GM12874 (cell line): ENCODE data around the gene KDM2A.
A peak's percentile ranks its signal among the peaks of the same experiment; 100 is the strongest.

ENCODE experiments used
- TF ChIP-seq, protein P1 (sequence below): IDR thresholded peaks from 2 replicates; pipeline ENCODE4 v1.5.1; 2011; ENCODE audit warnings: low read depth, mild to moderate bottlenecking, control low read depth, low read length, moderate library complexity; ENCODE audit not compliant: insufficient read depth

Gene KDM2A

DNA sequence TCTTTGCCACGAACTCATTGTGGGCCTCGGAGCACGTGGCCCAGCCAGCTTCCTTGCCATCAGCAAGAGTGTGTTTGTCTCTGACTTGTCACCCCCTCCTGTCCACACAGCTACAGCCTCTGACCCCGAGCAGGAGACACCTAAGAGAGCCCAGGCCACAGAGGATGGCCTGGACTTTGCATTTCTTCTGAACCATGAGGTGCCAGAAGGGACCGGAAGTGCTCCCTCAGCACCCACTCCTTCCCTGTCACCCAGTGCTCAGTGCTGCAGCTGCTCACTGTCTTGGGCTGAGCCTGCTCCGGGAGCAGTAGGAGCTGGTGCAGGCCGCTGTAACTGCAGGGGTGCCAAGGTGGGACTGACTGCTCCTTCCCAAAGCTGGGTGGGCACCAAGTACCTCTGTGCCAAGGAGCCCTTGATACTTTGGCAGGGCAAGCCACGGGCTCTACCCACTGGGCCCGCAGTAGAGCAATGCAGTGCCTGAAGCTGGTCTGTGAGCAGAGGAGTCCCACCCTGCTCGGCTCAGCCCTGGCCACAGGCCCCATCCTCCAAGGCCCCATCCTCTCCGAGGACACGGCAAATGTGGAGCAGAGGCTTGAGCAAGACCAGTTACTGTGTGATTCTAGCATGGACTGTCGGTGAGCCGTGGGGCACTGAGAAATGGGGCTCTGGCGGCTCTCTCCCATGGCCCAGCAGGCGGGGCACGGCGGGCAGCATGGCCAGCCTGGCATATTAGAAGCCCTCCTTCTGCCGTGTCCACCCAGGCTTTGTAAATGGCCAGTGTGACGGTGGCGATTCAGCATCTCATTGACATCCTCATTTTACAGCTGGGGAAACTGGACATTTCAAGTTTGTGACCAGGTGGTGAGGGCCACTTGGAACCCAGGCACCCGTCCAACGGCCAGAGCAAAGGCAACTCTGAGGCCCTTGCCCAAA lies 153.5 kb downstream of the KDM2A start:
- TF ChIP-seq, protein P1, sequence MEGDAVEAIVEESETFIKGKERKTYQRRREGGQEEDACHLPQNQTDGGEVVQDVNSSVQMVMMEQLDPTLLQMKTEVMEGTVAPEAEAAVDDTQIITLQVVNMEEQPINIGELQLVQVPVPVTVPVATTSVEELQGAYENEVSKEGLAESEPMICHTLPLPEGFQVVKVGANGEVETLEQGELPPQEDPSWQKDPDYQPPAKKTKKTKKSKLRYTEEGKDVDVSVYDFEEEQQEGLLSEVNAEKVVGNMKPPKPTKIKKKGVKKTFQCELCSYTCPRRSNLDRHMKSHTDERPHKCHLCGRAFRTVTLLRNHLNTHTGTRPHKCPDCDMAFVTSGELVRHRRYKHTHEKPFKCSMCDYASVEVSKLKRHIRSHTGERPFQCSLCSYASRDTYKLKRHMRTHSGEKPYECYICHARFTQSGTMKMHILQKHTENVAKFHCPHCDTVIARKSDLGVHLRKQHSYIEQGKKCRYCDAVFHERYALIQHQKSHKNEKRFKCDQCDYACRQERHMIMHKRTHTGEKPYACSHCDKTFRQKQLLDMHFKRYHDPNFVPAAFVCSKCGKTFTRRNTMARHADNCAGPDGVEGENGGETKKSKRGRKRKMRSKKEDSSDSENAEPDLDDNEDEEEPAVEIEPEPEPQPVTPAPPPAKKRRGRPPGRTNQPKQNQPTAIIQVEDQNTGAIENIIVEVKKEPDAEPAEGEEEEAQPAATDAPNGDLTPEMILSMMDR = no peak

DNA sequence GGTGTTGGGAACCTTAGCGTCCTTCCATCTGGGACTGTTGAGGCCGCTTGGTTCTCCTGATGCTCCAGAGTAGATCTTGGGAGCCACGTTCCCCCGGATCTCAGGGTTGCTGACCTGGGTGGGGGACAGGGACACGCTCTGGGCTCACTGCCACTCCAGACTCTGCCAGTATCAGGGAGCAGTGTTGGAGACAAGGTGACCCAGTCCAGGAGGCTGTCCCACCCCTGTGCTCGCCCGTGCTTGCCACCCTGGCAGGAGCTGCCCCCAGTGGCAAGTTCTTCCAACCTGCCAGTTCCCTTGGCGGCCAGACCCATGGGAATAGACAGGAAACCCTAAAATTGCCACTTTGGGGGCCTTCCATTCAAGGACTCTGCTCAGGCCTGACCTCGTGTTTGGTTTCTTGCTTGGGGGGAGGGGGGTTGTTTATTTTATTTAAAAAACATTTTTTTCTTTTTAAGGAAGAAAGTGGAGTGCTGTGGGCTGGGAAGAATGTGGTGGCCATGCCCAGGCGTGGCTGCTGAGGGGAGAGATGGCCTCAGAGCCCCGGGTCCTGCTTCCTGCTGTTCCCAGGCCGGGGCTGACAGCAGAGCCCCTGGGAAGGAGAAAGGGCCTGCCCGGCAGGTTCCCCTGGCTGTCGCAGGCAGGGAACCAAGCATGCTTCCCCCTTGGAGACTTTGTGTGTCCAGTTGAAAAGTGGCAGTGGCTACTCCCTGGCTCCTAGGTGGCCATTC lies 154.4 kb downstream of the KDM2A start:
- TF ChIP-seq, protein P1 = no peak

DNA sequence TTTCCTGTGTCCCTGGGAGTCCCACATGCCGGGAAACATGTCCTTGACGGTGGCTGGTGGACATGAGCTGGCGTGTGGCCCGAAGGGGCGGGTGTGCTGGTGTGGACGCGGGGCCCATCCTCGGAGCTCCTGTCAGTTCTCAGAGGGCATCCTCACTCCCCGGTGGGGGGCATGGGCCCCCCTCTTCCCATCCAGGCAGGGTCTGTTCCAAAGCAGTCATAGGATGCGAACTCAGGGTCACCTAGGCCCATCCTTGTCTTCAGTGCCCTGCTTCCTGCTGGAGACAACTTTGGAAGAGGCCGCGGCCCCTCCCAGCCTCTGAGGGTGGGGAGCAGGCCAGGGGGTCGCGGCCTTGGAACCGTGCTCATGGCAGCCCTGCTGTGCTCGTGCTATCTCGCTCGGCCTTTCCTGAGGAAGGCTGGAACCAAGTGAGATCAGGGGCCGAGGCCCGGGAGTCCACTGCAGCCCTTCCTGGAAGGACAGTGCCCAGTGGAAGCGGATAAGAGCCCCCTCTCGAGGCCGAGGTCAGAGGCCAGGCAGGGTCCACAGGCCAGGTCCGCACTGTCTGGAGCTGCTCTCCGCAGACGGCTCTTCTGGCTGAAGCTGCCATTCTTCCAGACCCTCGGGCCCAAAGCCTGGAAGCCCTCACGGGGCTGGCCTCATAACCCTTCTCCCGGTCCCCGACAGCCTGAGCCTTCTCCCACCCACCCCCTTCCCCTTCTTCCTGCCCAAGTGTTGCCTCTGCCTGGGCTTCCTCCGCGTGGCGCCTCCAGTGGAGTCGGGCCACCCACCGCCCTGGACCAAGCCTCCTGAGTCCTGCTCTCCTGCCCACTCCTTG lies 155.9 kb downstream of the KDM2A start:
- TF ChIP-seq, protein P1 = no peak

DNA sequence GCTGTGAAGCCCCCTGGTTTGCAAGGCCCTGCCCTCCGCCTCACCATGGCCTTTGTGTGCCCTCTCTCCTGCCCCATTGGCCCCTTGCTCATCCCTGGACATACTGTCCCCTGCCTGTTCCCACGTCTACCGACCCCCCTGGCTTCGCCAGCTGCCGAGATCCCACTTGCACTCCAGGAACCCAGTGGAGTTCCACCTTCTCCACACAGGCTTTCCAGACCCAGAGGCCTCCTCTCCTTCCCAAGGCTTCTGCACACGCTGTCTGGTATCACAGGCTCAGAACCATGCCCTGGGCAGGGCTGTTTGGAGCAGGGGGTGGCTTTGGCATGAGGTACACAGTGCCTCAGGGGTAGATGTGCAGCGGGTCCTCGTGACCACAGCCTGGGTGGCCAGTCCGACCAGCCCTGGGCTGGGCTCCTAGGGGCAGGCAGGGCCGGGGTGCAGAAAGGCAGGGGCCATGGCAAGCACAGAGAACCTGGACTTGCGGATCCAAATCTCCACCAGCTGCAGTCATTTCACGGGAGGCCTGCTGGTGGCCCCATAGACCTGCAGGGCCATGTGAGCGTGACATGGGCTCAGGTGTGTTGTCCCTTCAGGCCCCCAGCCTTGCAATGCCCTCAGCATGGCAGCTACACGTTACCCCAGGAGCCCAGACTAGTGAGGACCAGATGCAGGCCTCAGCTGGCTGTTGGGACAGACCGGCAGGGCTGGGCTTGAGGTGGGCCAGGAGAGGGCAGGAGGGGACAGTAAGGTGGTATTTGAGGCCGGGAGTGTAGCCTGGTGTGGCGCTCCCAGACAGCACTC lies 156.7 kb downstream of the KDM2A start:
- TF ChIP-seq, protein P1 = 0 out of 2 replicates have a peak, but pooled peaks have one; percentile 17

DNA sequence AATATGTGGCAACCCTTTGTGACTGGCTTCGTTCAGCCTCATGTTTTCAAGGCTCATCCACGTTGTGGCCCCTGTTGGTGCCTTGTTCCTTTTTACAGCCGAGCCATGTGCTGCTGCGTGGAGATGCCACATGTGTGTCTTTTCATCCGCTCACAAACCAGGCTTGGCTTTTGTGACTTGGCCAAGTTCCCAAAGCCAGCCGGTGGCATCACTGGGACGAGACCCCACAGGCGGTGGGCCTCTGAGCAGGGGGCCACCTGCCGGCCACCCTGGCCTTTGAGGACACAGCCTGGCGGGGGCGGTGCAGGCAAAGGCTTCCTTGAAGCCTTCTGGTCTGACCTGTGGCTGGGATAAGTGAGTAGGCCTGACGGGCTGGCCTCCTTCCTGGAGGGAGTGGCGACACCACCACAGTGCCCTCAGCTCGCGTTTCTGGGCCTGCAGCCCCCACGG lies 157.7 kb downstream of the KDM2A start:
- TF ChIP-seq, protein P1 = peak; percentile 35; the same call in 1 of the 2 replicates

DNA sequence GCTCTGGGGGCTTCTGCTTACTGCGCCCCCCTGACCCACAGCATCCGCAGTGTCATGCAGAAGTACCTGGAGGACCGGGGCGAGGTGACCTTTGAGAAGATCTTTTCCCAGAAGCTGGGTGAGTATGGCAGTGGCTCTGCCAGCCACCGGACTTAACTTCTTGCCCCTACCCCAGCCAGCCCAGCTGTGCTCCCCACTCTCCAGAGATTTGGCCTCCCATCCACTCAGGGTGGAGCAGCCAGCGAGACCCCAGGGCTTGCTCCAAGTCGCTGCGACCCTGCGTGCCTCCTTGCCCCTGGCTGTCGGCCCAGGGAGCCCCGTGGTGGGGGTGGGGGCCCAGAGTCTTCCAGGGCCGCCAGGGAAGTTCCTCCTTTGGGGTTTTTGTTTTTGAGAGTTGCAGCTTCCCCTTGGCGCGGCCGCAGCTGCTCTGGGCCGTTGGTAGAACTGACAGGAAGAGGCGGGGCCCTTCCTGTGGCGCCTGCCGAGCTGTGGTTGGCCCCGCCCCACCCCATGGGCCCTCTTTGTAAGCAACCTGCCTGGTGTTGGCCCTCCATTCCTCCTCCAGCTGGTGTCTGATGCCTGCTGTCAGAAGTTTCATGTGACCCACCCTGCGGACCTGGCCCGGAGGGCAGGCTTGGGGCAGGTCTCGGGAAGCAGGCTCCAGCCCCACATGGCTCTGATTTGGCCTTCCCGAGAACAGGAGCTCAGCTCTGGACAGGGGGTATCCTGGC lies 158.3 kb downstream of the KDM2A start:
- TF ChIP-seq, protein P1 = no peak
